ENCODE results near the gene IL22RA1.

IL22RA1 gene

GRCh38 chr1:24127134-24127800 is 15.7 kb downstream of the IL22RA1 start:
- H3K4me3 ChIP-seq (ENCODE audit: low read depth, low read length), result no peak overlapping the region
- no peak for DNase-seq (ENCODE audit: low read depth)
- TF ChIP-seq, protein P1, sequence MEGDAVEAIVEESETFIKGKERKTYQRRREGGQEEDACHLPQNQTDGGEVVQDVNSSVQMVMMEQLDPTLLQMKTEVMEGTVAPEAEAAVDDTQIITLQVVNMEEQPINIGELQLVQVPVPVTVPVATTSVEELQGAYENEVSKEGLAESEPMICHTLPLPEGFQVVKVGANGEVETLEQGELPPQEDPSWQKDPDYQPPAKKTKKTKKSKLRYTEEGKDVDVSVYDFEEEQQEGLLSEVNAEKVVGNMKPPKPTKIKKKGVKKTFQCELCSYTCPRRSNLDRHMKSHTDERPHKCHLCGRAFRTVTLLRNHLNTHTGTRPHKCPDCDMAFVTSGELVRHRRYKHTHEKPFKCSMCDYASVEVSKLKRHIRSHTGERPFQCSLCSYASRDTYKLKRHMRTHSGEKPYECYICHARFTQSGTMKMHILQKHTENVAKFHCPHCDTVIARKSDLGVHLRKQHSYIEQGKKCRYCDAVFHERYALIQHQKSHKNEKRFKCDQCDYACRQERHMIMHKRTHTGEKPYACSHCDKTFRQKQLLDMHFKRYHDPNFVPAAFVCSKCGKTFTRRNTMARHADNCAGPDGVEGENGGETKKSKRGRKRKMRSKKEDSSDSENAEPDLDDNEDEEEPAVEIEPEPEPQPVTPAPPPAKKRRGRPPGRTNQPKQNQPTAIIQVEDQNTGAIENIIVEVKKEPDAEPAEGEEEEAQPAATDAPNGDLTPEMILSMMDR (IDR thresholded peaks at IDR 0.05; ENCODE audit: control insufficient read depth, extremely low read depth, insufficient read depth), result no peak

GRCh38 chr1:24126672-24127023 is 16.3 kb downstream of the IL22RA1 start:
- DNase-seq (ENCODE audit: low read depth), result no peak
- H3K4me3 ChIP-seq (ENCODE audit: low read depth, low read length), result no peak overlapping the region
- TF ChIP-seq, protein P1 (IDR thresholded peaks at IDR 0.05; ENCODE audit: control insufficient read depth, extremely low read depth, insufficient read depth), result no peak

DNA sequence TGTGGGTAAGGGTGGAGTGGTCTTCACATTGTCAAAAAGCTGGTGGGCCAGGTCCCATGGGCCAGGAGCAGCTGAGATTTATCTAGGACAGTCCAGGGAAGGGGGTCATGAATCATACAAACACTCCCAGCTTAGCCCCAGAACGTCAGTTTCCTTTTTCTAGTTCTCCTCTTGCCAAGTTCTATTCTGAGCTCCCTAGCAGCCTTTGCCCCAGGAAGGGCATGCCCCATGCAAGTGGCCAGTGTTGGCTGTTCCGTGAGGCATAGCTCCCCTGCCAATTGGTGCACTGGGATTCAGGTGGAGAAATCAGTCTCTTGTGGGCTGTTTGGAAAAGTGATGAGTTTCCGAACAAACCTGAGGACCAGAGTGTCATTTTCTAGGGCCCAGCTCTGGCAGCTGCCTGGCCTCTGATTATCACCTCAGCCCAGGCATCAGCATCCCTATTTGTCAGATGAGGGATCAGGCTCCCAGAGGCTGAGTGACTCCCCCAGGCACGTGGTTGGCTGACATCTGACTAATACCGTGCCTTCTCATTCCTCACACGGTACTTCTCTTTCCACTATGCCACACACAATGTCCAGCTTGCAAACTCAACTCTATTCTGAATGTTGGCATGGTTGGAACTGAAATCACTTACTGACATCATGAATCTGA is 16.8 kb downstream of the IL22RA1 start:
- H3K4me3 ChIP-seq (ENCODE audit: low read depth, low read length), result no peak overlapping the region
- no peak for DNase-seq (ENCODE audit: low read depth)
- TF ChIP-seq, protein P1 (IDR thresholded peaks at IDR 0.05; ENCODE audit: control insufficient read depth, extremely low read depth, insufficient read depth), result no peak

DNA sequence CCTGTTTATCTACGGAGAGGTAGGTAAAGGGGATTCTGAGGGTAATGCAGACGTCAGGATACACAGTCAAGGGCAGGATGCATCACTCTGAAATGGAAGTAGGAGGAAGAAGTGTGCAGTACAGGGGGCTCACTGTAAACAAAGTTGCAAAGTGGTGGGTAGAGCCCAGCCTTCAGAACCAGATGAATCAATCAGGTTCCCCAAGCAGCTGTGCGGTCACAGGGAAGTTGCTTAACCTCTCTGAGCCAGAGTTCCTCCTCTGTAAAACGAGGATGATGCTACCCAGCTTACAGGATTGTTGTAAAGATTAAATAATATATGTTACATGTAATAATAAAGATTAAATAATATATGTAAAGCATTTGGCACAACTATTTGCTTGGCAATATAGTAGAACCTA is 17.5 kb downstream of the IL22RA1 start:
- TF ChIP-seq, protein P1 (IDR thresholded peaks at IDR 0.05; ENCODE audit: control insufficient read depth, extremely low read depth, insufficient read depth), result no peak
- no peak overlapping the region for H3K4me3 ChIP-seq (ENCODE audit: low read depth, low read length)
- no peak for DNase-seq (ENCODE audit: low read depth)

- H3K4me3 ChIP-seq (ENCODE audit: low read depth, low read length), result no peak overlapping the region
- TF ChIP-seq, protein P1 (IDR thresholded peaks at IDR 0.05; ENCODE audit: control insufficient read depth, extremely low read depth, insufficient read depth), result no peak
- no peak for DNase-seq (ENCODE audit: low read depth)
Measured at GRCh38 chr1:24124980-24125379, 18.0 kb downstream of the IL22RA1 start.

DNA sequence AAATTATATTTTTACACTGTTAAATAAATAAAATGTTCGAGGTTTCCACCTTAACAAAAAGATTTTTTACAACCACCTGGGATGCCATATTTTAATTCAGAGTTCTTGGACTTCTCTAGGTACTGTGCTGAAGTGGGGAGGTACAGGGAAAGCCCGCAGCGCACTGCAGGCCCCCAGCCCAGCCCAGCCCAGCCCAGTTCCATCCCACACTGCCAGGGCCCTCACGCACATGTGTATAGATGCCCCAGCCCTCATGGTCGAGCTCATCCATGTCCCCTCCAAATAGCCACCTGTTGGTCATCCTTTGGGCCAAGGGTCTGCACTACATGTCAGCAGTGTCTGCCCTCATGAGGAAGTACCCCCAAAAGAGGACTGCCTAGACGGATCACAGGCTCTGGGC is 19.3 kb downstream of the IL22RA1 start:
- TF ChIP-seq, protein P1 (IDR thresholded peaks at IDR 0.05; ENCODE audit: control insufficient read depth, extremely low read depth, insufficient read depth), result no peak
- DNase-seq (ENCODE audit: low read depth), result no peak
- H3K4me3 ChIP-seq (ENCODE audit: low read depth, low read length), result no peak overlapping the region

- TF ChIP-seq, protein P1 (IDR thresholded peaks at IDR 0.05; ENCODE audit: control insufficient read depth, extremely low read depth, insufficient read depth), result no peak
- DNase-seq (ENCODE audit: low read depth), result no peak
- H3K4me3 ChIP-seq (ENCODE audit: low read depth, low read length), result no peak overlapping the region
Measured at GRCh38 chr1:24122776-24123175, 20.2 kb downstream of the IL22RA1 start.

All from LNCaP clone FGC (cell line).